Islet precursor cell (in vitro differentiated cells): ENCODE data around the gene FGF14.

Source experiments
- DNase-seq: peaks from one replicate; pipeline ENCODE4 v3.0.0-alpha.2; 2018

Gene FGF14

GRCh38 chr13:101916108-101916774, 485.6 kb downstream of the FGF14 start:
- DNase-seq: peak; percentile 79

DNA sequence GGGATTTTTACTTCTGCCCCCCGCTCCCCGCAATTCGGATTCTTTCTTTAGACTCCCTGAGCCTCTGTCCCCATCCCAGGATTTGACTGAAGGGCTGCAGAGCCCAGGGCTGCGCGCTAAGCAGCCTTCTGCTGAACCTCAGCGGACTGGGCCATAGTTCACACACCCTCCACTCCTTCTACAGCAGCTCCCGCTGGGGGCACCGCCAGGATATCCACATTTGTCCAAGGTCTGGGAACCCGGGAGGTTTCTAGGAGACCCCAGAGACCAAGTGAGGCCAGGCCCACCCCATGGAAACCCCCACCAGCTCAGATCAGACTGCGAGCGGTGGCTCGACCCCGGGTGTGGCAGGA, 486.1 kb downstream of the FGF14 start:
- DNase-seq: no peak

- DNase-seq: no peak
Observed at GRCh38 chr13:101915331-101915730, 486.5 kb downstream of the FGF14 start.

- DNase-seq: no peak
Observed at GRCh38 chr13:101911752-101912151, 490.1 kb downstream of the FGF14 start.

DNA sequence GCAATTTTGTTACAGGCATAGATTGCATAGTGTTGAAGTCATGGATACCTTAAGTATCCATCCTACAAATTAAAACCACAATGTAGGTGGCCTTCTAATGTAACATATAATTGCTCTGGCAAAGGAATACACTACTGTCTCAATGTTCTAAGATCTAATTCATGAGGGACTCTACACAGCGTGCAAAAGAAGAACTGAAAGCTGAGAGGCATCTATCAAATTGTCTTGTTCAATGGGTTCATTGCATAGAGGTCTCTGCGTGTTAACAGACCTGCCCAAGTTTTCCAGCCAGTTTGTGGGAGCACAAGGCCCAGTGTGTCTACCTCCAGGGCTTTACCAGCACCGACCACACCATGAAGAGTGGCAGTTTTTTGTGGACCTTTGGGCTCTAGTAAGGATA, 498.0 kb downstream of the FGF14 start:
- DNase-seq: no peak

DNA sequence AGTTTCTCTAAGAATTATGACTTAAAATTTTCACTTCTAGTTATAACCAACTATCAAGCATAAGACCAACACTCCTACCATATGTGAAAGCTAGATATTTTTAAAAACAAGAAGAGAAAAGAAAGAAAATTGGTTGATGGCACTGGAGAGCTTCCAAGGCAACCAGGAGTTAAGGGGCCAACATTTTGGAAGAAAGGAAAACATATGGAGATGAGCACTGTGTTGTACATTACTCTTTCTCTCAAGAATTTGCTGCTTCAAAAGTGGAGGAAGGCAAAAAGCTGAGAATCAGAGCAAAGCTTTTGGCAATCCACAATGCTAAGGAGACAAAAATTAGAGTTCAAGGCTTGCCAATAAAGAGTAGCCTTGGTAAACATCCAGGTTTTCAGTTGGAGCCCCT, 503.2 kb downstream of the FGF14 start:
- no peak for DNase-seq

- no peak for DNase-seq
Observed at GRCh38 chr13:101896541-101896940, 505.3 kb downstream of the FGF14 start.

GRCh38 chr13:101893021-101893420, 508.8 kb downstream of the FGF14 start:
- DNase-seq: peak; percentile 64

DNA sequence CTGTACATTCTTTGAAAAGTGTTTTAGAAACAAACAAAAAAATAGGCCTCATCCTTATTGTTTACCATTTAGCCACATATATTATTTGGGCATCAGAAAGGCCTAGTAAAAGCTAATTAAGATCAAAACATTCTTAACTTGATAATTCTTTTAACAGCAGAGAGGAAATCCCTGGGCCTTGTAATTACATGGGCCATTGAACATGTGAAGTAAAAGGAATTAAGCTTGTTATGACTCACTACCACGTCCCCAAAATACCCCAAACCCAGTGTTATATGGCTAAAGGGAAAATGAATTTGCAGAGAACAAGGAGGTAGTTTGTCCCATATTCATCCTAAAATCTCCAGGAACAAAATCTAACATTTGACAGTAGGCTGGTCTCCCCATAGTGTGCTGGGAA, 509.6 kb downstream of the FGF14 start:
- DNase-seq: no peak

- no peak for DNase-seq
Observed at GRCh38 chr13:101881593-101881992, 520.3 kb downstream of the FGF14 start.

DNA sequence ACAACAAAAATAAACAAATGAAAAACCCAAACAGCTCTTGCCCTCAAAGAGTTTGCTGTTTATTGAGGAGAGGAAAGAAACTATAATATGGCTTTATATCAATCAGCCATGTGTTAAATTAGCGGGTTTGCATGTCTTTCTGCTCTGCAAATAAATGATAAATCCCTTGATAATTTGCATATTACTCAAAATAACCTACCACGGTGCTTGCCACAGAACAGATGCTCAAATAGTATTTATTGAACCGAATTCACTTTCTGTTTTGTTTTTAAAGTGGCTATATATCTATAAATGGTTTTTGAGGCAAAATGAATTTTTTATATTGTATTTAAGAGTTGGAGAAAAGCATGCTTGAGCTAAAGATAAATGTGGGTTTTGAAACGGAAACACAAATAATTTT, 521.3 kb downstream of the FGF14 start:
- no peak for DNase-seq

DNA sequence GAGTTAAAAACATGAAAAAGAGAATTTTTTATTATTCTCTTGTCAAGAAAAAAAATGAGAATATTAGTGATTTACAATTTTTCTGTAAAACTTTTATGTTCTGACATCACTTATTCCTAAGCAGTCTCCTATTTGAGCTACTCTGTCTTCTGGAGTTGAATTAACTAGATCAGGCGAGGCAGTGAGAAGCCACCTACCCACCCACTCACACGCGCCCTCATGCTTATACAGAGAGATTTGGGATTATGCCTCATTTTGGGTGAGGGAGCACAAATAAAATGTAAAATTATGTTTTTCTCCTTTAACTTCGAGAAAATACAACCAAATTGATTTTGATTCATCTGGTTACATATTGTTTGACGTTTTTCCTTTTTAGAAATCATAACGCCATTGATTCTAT, 524.9 kb downstream of the FGF14 start:
- DNase-seq: no peak

- no peak for DNase-seq
Observed at GRCh38 chr13:101875717-101876393, 526.0 kb downstream of the FGF14 start.

DNA sequence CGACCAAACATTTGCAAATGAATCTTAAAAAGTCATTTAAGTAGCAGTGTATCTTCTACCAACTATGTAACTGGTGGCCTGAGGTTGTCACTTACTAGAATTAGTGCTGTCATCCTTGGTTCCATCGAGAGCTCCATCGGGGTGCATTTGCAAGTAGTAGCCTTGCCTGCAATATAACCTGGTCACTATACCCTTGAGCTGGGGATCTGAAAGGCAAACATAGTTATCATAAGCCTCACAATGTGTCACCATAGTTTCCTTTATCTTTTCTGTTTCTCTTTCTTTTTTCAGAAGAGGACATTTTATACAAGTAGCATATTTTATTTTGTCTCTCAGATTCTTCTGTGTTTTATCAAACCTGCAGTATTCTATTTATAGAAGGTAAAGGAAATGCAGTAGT, 526.8 kb downstream of the FGF14 start:
- DNase-seq: no peak

DNA sequence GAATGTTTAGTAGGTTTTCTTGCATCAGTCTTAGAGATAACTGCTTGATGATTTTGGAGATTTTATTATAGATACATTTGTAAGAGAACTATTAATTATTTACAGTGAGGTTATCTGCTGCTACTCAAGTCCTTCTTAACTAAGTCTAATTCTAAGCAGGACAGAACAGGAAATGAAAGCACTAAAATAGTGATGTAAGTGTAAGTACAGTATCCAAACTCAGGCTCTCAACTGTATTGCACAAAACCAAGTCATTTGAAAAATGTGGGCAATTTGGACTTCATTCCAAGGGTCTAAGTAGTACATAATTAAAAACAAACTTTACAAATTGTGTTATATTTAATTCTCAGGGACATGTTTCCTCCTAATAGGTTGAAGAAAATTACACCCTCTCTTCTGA, 532.3 kb downstream of the FGF14 start:
- DNase-seq: no peak

DNA sequence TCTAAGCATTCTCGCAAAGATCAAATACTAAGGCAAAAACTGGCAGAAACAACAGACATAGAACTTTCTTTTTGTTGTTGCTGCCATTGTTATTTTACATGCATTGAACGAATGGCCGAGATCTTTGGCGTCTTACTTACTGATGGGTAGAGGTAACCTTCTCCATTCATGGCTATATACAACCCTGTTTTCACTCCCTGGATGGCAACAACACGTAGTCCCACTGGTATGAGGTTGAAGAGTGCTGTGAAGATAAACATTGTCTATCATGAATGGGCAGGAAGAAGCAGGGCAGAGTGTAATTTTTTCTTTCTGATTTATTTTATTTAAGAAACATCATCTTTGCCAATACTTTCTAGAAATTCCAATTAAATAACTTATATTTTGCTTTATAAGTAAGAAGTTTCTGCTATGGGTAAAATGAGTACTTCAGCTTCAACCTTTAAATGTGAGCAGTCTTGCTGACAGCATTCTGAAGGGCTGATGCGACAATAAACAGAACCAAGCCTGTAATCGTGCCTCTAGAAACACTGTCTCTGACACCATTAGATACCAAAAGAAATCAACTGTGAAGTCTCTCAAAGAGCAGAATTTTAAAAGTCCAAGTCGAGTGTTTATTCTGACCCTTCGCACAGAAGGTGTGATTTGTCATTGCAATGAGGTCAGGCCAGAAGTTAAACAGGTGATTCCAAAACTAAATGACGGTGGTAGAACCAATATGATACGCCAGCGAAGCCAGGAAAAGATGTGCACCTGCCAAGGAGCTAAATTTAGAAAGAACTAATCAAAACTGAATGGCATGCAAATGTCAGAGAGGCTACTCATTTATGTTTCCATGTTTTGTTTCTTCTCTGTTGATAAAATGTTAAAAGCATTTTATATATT, 533.0 kb downstream of the FGF14 start:
- no peak for DNase-seq

- no peak for DNase-seq
Observed at GRCh38 chr13:101866889-101867581, 534.8 kb downstream of the FGF14 start.

- DNase-seq: no peak
Observed at GRCh38 chr13:101858860-101859259, 543.0 kb downstream of the FGF14 start.

GRCh38 chr13:101846701-101847100, 555.1 kb downstream of the FGF14 start:
- no peak for DNase-seq

DNA sequence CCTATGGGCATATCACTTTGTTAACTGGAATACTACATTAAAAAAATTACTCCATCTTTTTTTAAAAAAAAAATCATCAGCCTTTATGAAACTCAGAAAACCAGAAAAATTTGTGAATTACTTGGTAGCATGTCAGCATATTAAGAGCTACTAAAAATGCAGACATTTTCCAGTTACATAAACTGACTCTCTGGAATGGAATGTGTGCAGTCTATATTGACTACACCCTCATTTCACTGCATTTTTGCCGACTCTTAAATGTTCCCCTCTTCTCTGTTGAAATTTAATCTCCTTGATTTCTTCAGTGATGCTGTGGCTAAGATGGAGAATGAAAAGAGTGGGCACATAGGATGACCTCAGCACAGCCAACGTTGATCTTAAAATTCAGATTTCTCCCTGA, 555.6 kb downstream of the FGF14 start:
- DNase-seq: no peak

DNA sequence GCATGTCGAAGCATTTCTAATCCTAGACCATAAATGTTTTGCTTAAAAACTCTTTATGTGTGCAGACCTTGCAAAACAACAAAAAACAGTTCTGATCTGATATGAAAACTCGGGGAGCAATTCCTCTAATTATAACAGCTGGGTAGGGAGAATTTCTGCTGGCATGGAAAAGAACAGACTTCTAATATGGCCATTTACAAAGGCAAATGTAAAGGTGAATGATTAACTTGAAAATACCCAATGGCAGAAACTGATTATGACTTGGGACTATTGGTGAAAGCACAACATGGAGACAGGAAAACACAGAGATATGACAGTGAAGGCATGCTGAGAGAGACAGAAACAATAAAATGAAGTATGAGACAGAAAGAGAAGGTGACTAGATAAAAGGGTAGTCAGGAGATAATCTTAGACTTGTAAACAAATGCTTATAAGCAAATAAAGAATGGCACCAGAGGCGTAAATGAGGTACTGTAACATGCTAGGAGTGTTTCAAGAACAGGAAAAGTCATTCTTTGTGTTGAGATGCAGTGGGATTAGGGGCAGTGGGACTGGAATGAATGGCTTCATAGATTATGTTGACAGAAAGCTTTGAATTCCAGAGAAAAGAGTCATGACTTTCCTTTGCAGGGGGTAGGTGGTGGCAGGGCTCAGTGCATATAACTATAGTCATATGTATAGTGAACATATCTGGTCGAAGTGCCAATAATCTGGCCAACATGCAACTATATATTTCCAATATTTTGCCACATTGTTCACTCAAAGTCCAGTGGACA, 556.4 kb downstream of the FGF14 start:
- no peak for DNase-seq

- no peak for DNase-seq
Observed at GRCh38 chr13:101841698-101842097, 560.1 kb downstream of the FGF14 start.

DNA sequence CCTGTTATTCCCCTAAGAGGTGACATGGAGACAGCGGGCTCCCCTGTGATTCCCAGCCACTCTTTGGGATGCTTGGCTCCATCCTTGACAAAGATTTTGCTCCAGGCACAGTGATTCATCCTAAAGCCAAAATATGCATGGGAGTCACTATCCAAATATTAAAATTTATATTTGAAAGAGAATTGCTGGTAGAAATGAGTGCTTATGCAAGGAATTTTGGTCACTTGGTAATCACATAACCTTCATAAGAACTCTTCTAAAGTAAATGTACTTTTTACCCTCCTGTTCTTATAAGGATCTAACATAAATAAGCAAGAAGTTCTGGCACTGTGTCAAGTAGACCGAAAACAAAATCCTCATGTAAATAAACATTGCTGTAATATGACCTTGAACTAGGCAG, 563.5 kb downstream of the FGF14 start:
- DNase-seq: no peak
